Measurements from ENCODE around the gene ZBTB37. TPM values are rescaled to one million over a fixed set of nuclear protein-coding genes. Genes with fewer than 3 reads are reported as not detected.

ZBTB37 gene
- total RNA-seq, 1 experiment from 2014 or later, result 12.0 TPM

- H3K4ac ChIP-seq (ENCODE audit: low read depth, low read length), result no peak overlapping the region
Measured at GRCh38 chr1:173832748-173833147, 35.4 kb upstream of the ZBTB37 start.

More at GRCh38 chr1:173832748-173833147, 35.4 kb upstream of the ZBTB37 start:
- Histone ChIP-seq H3K14ac (ENCODE audit: insufficient read depth, low read length) (no peak overlapping the region), H3K4me1 (ENCODE audit: insufficient read depth, low read length) (no peaks in the 10 kb centered on the region), H2AK5ac (ENCODE audit: insufficient read length, low read length) (no peak overlapping the region), H3T11ph (ENCODE audit: low read length) (no peak overlapping the region), H2BK12ac (ENCODE audit: insufficient read length, low read depth, low read length) (no peak overlapping the region), H4K5ac (ENCODE audit: insufficient read length, low read depth, low read length) (no peak overlapping the region), H3K27ac (ENCODE audit: insufficient read length, low read depth, low read length) (no peak overlapping the region), H4K91ac (ENCODE audit: insufficient read length, low read depth, low read length) (no peak overlapping the region), H3K79me2 (ENCODE audit: insufficient read depth, low read length) (no peaks in the 10 kb centered on the region), H3K23me2 (ENCODE audit: insufficient read length, low read depth, low read length, poor library complexity, severe bottlenecking) (no peaks in the 10 kb centered on the region), H2BK5ac (ENCODE audit: insufficient read length, low read length) (no peak overlapping the region), H2BK20ac (ENCODE audit: low read depth, low read length, poor library complexity, severe bottlenecking) (no peak overlapping the region), H2AFZ (ENCODE audit: low read length) (no peak overlapping the region), H3K9me3 (ENCODE audit: control insufficient read depth, low read depth, low read length) (no peaks in the 10 kb centered on the region), H3K56ac (ENCODE audit: insufficient read length, low read depth, low read length) (no peak overlapping the region), H3K18ac (ENCODE audit: insufficient read length, low read depth, low read length) (no peak overlapping the region), H2BK15ac (ENCODE audit: low read depth, low read length) (no peak overlapping the region), H3K23ac (ENCODE audit: insufficient read length, low read depth, low read length) (no peak overlapping the region), H3K79me1 (ENCODE audit: insufficient read depth, low read depth, low read length, poor library complexity, severe bottlenecking) (no peaks in the 10 kb centered on the region), H2BK120ac (ENCODE audit: low read depth, low read length, poor library complexity, severe bottlenecking) (no peak overlapping the region), H4K20me1 (ENCODE audit: control insufficient read depth, insufficient read depth, insufficient read length) (no peaks in the 10 kb centered on the region), H3K4me2 (ENCODE audit: insufficient read depth, insufficient read length, low read length) (no peak overlapping the region), H4K8ac (replicated peaks; ENCODE audit: insufficient read length, low read depth, low read length) (no peak overlapping the region), H3K9ac (ENCODE audit: extremely low read depth, insufficient read length, low read length) (no peak overlapping the region), H3K27me3 (ENCODE audit: insufficient read depth, low read length) (no peaks in the 10 kb centered on the region)
- Mint-ChIP-seq H3K4me3 (no peak overlapping the region), H3K9me3 (no peaks in the 10 kb centered on the region), H3K27me3 (ENCODE audit: low read depth) (no peaks in the 10 kb centered on the region), H3K4me1 (no peaks in the 10 kb centered on the region), H3K36me3 (ENCODE audit: insufficient read depth in 1 of 3, low read depth in 3 of 3) (peaks cover 16 to 62% (median 58%) of the 10 kb centered on the region in 3 experiments; a peak in 6 of 7 replicates), H3K27ac (no peak overlapping the region)
- DNase-seq, result no peak
- no CpG with 5 or more reads among the region's 1 CpG for WGBS (ENCODE audit: extremely low coverage, insufficient read length, low lambda C conversion rate)
- no peak for TF ChIP-seq CTCF (conservative IDR thresholded peaks at IDR 0.05)
